Measurements from ENCODE around the gene CFAP221. TPM values are rescaled to one million over a fixed set of nuclear protein-coding genes. Genes with fewer than 3 reads are reported as not detected.

Gene CFAP221
- total RNA-seq, 1 experiment from 2014 or later: 0.20 TPM

DNA sequence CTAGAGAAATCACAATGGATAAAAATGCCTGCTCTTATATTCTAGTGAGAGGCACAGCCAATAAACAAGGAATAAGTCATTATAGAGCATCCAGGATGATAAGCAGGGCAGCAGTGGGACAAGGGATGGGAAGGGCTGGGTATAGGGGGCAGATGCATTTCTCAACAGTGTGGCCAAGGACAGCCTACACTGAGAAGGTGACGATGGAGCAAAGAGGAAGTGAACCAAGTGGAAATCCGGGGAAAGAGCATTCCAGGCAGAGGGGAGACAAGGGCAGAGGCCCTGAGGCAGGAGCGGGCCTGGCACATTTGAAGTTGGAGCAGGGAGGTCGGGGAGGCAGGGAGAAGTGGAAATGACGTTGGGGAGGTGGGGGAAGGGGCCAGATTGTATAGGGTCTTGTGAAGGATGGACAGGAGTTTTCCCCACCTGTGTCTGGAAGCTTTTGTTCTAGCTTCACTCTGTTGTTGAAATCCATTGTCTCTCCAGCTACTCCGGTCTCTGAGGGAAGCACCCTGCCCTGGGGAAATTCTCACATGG is 152.3 kb downstream of the CFAP221 start:
- no peaks in the 10 kb centered on the region for H3K79me1 ChIP-seq (ENCODE audit: insufficient read depth, low read depth, low read length, poor library complexity, severe bottlenecking)
- peaks cover 15% of the 10 kb centered on the region; the same call in 1 of the 2 replicates for H3K4me1 ChIP-seq (ENCODE audit: insufficient read depth, low read length)
- no peak overlapping the region for H2AK5ac ChIP-seq (ENCODE audit: insufficient read length, low read length)
- H4K5ac ChIP-seq (ENCODE audit: insufficient read length, low read depth, low read length): no peak overlapping the region
- no peak overlapping the region for H2BK120ac ChIP-seq (ENCODE audit: low read depth, low read length, poor library complexity, severe bottlenecking)
- H3K27me3 ChIP-seq (ENCODE audit: insufficient read depth, low read length): no peaks in the 10 kb centered on the region
- no peak overlapping the region for H3K4ac ChIP-seq (ENCODE audit: low read depth, low read length)
- no peak overlapping the region for H3K27ac ChIP-seq (ENCODE audit: insufficient read length, low read depth, low read length)
- no peak overlapping the region for H3K27ac Mint-ChIP-seq
- no peak overlapping the region for H3K9ac ChIP-seq (ENCODE audit: extremely low read depth, insufficient read length, low read length)
- H3K4me1 Mint-ChIP-seq: peaks cover 56 to 69% of the 10 kb centered on the region in 2 experiments
- no peak overlapping the region for H3K4me3 Mint-ChIP-seq
- no peak overlapping the region for H3T11ph ChIP-seq (ENCODE audit: low read length)
- no peaks in the 10 kb centered on the region for H4K20me1 ChIP-seq (ENCODE audit: control insufficient read depth, insufficient read depth, insufficient read length)
- peaks cover 0 to 4% (median 0%) of the 10 kb centered on the region in 3 experiments; a peak in 3 of 7 replicates for H3K36me3 Mint-ChIP-seq (ENCODE audit: insufficient read depth in 1 of 3, low read depth in 3 of 3)
- no CpG with 5 or more reads among the region's 6 CpGs for WGBS (ENCODE audit: extremely low coverage, insufficient read length, low lambda C conversion rate)
- H3K9me3 ChIP-seq (ENCODE audit: control insufficient read depth, low read depth, low read length): no peaks in the 10 kb centered on the region
- H2BK5ac ChIP-seq (ENCODE audit: insufficient read length, low read length): no peak overlapping the region
- H3K23ac ChIP-seq (ENCODE audit: insufficient read length, low read depth, low read length): no peak overlapping the region
- H2BK15ac ChIP-seq (ENCODE audit: low read depth, low read length): no peak overlapping the region
- no peak overlapping the region for H3K4me2 ChIP-seq (ENCODE audit: insufficient read depth, insufficient read length, low read length)
- no peak overlapping the region for H3K14ac ChIP-seq (ENCODE audit: insufficient read depth, low read length)
- DNase-seq: no peak
- no peak overlapping the region for H3K56ac ChIP-seq (ENCODE audit: insufficient read length, low read depth, low read length)
- no peak overlapping the region for H3K18ac ChIP-seq (ENCODE audit: insufficient read length, low read depth, low read length)
- no peak overlapping the region for H4K91ac ChIP-seq (ENCODE audit: insufficient read length, low read depth, low read length)
- no peaks in the 10 kb centered on the region for H3K79me2 ChIP-seq (ENCODE audit: insufficient read depth, low read length)
- H2BK20ac ChIP-seq (ENCODE audit: low read depth, low read length, poor library complexity, severe bottlenecking): no peak overlapping the region
- H3K23me2 ChIP-seq (ENCODE audit: insufficient read length, low read depth, low read length, poor library complexity, severe bottlenecking): no peaks in the 10 kb centered on the region
- TF ChIP-seq, protein P1, sequence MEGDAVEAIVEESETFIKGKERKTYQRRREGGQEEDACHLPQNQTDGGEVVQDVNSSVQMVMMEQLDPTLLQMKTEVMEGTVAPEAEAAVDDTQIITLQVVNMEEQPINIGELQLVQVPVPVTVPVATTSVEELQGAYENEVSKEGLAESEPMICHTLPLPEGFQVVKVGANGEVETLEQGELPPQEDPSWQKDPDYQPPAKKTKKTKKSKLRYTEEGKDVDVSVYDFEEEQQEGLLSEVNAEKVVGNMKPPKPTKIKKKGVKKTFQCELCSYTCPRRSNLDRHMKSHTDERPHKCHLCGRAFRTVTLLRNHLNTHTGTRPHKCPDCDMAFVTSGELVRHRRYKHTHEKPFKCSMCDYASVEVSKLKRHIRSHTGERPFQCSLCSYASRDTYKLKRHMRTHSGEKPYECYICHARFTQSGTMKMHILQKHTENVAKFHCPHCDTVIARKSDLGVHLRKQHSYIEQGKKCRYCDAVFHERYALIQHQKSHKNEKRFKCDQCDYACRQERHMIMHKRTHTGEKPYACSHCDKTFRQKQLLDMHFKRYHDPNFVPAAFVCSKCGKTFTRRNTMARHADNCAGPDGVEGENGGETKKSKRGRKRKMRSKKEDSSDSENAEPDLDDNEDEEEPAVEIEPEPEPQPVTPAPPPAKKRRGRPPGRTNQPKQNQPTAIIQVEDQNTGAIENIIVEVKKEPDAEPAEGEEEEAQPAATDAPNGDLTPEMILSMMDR (conservative IDR thresholded peaks at IDR 0.05): no peak
- no peaks in the 10 kb centered on the region; a peak in 1 of 5 replicates for H3K9me3 Mint-ChIP-seq
- no peaks in the 10 kb centered on the region; the same call in 1 of the 2 replicates for H3K27me3 Mint-ChIP-seq (ENCODE audit: low read depth)
- H4K8ac ChIP-seq (replicated peaks; ENCODE audit: insufficient read length, low read depth, low read length): no peak overlapping the region
- H2AFZ ChIP-seq (ENCODE audit: low read length): no peak overlapping the region
- H2BK12ac ChIP-seq (ENCODE audit: insufficient read length, low read depth, low read length): no peak overlapping the region

Measured in H9 (cell line).